Skeletal muscle cell (primary cell): Measurements from ENCODE around the gene VPS52.
"Not testable (repeated sequence)": the region's sequence is repeated elsewhere in the genome, so short reads cannot be mapped to it uniquely, and the experiment has no call there.

Experiments
- DNase-seq: peaks from one replicate; pipeline ENCODE4 v3.0.0-alpha.2; 2010; ENCODE audit warnings: low read depth
- H3K4me3 ChIP-seq: 2 replicates; pipeline ENCODE4 v1.5.1; 2011; ENCODE audit warnings: low read depth, mild to moderate bottlenecking, control low read depth, low read length, moderate library complexity

VPS52 gene

DNA sequence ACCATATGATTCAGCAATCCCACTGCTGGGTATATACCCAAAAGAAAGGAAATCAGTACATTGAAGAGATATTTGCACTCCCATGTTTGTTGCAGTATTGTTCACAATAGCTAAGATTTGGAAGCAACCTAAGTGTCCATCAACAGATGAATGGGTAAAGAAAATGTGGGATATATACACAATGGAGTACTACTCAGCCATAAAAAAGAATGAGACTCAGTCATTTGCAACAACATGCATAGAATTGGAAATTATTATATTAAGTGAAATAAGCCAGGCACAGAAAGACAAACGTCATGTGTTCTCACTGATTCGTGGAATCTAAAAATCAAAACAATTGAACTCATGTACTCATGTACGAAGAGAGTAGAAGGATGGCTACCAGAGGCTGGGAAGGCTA lies 9.2 kb downstream of the VPS52 start:
- H3K4me3 ChIP-seq, DNase-seq: not testable (repeated sequence)

DNA sequence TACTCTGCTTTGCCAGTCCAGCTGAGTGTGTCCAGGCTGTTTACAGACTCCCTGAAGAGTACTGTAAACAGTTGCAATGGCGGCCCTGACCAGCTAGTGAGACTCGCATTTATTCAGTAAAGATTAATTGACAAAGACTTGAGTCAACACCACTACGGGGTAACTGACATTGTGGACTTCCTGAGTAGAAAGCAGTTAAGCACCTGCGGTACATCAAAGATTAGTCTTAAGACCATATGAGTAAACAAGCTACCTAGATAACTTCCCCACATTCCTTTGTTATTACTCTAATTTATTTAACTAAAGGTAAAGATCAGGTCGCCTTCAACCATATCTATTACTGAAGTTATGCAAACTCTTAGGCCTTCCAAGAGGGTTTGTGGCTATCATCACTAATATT lies 12.6 kb downstream of the VPS52 start:
- H3K4me3 ChIP-seq, result no peak overlapping the region
- no peak for DNase-seq

DNA sequence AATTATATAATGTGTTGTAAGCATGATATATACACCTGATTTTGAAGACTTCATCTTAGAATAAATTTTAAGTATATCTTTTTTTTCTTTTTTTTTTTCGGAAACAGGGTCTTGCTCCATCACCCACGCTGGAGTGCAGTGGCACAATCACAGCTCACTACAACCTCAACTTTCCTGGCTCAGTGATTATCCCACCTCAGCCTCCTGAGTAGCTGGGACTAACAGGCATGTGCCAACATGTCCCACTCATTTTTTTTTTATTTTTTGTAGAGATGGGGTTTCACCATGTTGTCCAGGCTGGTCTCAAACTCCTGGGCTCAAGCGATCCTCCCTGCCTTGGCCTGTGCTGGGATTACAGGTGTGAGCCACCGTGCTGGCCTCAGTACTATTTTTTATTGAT lies 17.1 kb downstream of the VPS52 start:
- DNase-seq, result no peak
- H3K4me3 ChIP-seq, result no peak overlapping the region

DNA sequence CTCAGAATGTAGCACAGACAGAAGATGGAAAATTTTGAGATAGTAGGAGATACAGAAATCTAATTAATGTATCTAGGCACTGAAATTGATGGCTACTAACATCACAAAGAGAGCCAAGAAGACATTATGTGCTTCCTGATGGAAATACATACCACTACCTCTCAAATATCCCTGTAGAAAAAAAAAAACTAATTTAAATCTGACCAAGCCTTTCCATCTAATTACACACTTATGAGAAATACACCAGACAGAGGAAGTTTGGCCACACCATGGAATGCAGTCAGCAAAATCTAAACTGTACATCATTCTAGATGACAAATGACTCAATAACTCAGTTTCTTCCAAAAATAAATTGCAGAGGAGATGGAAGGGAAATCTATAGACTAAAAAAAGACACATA lies 18.9 kb downstream of the VPS52 start:
- DNase-seq, result no peak
- H3K4me3 ChIP-seq, result no peak overlapping the region

DNA sequence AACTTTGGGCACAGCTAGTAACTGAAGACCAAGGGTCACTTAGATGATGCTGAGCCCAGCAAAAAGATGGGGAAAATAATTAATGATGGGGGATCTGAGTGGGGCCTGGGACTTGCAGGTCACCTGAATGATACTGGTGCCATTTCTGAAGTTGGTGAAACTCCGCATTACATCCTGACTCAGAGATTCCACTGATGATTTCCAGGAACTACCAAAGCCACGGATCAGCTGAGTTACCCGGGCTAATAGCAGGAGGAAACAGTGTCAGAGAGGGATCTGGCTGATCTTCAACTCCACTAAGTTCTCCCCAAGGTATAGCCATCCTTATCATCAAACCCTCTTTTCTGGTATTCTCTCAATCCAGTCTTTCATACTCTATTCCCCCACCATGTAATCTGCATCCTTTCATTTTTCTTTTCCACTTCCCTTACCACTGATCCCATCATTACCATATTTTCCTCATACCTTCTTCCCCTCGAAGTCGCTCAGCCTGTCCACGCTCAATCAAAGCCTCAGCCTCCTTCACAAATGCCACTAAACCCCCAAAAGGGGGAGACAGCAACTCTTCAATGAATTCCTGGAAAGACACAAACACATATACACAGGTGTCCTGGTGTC lies 20.2 kb downstream of the VPS52 start:
- no peak overlapping the region for H3K4me3 ChIP-seq
- DNase-seq, result no peak

DNA sequence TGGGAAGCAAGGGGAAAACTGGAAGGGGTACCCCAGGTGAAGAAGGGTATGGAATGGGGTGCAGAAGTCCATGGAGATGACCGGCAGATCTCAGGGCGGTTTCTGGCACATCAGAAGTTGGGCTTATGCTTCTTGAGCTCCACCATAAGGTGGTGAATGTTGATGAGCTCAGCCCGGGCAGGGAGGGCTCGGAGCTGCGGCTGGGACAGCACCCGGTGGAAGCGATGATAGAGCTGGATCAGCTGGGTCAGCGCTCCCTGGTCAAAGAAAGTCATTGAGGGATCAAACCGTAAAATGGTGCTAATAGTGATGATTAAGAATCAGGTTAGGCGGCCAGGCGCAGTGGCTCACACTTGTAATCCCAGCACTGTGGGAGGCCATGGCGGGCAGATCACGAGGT lies 20.9 kb downstream of the VPS52 start:
- DNase-seq, result no peak
- H3K4me3 ChIP-seq, result no peak overlapping the region

DNA sequence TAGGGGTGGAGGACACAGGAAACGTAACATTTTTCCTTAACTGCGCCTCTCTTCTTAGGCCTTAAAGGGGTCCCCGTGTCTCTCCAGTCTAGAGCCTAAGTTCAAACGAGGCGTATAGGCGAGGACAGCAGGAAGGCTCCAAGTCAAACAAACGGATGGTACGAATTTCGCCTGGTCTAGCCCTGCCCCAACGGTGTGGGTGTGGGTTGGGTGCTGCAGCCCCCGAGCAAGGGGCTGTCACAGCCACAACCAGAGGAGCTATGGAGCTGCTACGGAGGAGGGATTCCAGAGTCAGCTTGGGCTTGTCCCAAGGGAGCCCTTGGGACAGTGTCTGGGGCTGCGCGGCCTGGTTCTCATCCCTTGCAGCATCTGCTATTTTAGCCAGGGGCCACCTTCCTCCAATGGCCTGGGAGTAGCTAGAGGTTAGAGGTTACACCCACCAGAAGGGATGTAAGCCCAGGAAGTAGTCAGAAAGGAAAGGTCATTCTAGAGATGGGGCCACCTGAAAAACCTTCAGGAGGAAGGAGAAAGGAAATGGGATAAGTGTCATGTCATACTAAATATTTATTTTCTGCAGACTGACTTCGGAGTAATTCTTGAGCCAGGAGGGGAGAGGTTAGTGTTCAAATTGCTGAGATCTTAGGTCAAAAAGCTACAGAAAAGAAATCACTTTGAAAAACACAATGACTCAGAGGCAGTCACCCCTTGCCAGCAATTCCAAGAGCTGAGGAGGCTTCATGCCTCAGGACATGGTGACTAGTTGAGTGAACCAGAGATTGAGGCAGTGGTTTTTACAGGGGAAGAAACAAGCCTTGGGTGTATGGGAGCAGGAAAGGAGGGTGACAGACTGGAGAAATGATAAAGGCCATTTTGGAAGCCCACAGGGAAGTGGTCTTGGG lies 21.7 kb downstream of the VPS52 start:
- peak overlapping the region; percentile 63 for H3K4me3 ChIP-seq
- peak; percentile 53 for DNase-seq

DNA sequence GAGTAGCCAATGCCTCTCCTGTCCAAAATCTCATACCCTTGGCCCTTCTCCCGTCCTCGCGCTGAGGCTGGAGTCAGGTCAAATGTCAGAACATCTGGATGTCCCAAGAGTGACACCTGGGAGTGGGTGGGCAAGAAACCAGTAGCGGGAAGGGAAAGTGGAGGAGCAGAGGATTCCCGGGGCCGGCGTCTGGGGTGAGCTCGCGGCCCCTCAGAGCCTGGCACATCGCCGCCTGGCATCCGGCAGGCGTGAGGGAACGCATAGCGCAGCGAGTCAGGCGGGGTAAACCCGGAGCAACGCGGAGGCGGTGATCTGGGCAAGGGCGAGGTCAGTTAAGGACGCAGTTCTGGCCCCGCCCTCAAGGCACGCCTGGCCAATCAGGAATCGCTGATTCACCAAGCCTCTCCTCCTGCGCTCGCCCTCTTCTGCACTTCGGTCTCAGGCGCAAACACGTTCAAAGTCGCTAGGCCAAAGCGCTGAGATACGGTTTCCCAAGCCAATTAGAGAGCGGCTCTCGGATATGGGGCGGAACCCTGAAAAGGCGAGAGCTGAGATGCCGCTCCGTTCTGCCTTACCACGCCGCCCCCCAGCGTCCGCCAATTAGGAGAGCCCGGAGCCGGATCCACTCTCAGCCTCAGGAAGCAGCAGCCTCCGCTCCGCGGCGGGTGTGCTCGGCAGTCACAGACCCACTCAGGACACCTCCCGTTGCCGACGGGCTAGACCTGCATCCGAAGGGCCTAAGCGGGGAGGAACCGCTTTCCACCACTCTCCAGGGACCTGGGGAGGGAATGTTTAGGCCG lies 22.5 kb downstream of the VPS52 start:
- peak overlapping the region; percentile 63 for H3K4me3 ChIP-seq
- DNase-seq, result peak; percentile 97

DNA sequence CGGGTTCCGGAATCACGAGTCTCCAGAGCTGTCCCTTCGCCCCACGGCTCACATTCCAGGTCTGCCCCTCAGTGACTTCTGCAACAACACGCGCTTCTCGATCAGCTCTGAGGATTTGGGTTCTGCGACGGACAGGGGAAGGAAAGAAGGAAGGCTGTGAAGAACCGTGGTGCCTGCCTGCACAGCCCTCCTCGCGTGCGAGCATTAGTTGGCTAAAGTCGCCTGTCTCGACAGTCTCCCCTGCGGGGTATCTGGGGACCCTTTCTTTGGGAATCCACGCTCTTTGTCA lies 23.1 kb downstream of the VPS52 start:
- peak; percentile 14 for DNase-seq

DNA sequence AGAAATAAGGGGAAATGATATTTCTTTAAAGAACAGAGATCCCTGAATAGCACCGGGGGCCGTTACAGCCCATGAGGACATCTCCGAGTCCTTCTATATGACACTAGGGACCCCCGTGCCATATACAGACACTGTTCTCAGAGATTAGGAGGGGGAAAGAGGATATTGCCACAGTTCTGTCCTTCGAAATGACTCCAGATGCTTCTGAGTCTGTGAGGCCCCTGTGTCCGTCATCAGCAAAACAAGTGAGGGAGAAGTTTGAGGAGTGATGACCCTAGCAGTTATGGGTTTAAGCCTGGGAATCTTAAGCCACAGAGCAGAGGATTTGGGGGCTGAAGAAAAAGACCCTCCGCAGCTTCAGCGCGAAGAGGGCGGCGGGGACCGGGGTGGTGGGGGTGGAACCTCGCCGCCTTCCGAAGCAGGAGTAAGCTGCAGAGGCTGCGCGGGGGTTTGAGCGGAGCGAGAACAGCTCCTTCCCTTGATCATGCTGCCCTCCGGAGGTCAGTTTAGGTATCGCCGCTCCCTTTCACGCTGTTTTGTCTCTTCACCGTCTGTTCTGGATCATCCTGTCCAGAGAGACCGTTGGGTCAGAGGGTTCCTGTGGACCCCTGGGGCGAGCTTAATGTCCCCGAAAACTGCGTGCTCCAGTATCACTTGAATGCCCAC lies 23.6 kb downstream of the VPS52 start:
- DNase-seq, result peak; percentile 50

More for the DNA sequence above, 23.1 kb downstream of the VPS52 start:
- H3K4me3 ChIP-seq, result peak overlapping the region; percentile 63

DNA sequence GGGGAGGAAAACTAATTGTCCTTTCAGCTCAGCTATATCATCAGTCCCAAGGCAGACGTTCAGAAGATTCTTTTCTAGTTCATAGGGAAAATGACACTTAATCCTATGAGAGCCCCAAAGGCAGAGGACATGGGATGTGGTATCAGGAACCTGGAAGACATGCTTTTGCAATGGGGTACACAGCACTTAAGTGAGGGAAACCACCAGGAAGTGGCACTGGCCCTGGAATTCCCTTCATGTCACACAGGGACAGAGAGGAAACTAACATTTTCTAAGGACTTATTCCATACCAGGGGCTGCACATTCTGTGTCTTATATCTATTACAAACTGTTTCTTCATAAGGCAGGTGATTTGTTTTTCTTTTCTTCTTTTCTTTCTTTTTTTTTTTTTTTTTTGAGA lies 28.2 kb downstream of the VPS52 start:
- H3K4me3 ChIP-seq, result no peak overlapping the region

More for the DNA sequence above, 23.6 kb downstream of the VPS52 start:
- H3K4me3 ChIP-seq, result peak overlapping the region; percentile 63

DNA sequence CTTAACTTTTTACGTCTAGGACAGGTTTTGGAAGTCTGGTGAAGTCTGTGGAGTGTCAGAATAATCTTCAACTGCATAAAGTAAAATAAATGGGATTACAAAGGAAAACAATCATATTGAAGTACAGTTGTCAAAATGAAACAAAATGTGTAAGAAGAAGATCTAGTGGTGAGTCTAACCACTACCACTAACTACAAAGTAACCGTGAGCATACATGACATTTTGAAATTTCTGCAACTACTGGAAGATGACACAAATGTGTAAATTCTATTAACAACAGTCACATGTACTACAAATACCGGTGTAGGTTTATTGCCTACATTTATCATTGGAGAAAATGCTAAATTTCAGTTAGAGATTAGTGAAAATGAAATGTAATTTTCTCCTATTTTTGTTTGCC lies 29.7 kb downstream of the VPS52 start:
- H3K4me3 ChIP-seq, result no peak overlapping the region
- no peak for DNase-seq

More for the DNA sequence above, 28.2 kb downstream of the VPS52 start:
- DNase-seq, result no peak

DNA sequence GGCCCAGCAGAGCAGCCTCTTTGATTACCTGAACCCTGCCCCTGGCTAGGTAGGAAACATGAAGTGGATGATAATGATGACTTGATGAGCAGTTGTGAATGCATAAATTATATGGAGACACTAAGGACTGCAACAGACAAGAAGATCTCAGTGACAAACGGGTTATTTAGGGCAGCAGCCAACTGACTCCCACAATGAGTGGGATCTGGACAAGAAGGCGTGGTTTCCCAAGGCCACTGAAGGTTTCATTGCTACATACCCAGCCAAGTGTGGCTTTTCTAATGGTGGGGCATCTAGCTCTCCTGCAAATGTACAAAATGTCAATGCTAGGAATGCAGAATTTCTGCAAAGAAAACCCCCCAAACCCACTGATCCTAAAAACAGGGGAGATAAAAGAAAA lies 33.9 kb downstream of the VPS52 start:
- no peak for DNase-seq
- no peak overlapping the region for H3K4me3 ChIP-seq

DNA sequence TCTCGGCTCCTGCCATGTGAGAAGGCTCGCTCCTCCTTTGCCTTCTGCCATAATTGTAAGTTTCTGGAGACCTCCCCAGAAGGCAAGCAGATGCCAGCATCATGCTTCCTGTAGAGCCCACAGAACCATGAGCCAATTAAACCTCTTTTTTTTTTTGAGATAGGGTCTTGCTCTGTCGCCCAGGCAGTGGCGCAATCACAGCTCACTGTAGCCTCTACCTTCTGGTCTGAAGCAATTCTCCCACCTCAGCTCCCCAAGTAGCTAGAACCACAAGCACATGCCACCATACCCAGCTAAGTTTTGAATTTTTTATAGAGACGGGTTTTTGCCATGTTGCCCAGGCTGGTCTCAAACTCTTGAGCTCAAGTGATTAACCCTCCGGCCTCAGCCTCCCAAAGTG lies 34.8 kb downstream of the VPS52 start:
- no peak for DNase-seq
- no peak overlapping the region for H3K4me3 ChIP-seq

DNA sequence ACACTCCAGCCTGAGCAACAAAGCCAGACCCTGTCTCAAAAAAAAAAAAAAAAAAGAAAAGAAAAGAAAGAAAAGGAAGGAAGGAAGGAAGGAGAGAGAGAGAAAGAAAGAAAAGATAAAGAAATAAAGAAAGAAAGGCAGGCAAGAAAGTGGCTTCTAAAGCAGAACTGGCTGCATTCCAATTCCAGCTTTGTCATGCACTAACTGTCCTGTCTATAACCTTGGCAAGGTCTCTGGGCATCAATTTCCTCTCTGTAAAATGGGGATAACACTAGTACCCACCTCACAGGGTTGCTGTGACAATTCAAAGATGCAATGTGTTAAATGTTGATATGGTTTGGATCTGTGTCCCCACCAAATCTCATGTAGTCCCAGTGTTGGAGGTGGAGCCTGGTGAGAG lies 35.3 kb downstream of the VPS52 start:
- H3K4me3 ChIP-seq, result no peak overlapping the region
- DNase-seq, result no peak

DNA sequence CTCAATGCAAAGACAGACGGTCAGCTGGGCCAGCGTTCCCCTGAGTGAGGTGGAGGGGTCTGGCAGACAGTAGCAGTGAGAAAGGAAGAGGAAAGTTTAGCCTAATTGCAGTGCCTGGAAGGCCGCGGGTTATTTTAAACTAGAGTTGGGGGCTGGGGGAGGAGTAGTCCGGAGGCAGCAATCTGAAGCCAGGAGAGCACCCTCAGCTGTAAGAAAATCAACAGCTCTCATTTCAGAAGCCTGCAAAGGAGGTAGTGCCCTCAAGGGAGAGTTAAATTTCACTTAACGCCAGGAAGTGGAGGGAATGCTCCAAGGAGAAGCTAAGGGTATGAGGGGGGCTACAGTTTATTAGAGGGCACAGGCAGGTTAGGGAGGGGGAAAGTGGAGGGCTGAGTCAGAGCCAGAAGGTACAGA lies 36.4 kb downstream of the VPS52 start:
- no peak overlapping the region for H3K4me3 ChIP-seq
- no peak for DNase-seq

DNA sequence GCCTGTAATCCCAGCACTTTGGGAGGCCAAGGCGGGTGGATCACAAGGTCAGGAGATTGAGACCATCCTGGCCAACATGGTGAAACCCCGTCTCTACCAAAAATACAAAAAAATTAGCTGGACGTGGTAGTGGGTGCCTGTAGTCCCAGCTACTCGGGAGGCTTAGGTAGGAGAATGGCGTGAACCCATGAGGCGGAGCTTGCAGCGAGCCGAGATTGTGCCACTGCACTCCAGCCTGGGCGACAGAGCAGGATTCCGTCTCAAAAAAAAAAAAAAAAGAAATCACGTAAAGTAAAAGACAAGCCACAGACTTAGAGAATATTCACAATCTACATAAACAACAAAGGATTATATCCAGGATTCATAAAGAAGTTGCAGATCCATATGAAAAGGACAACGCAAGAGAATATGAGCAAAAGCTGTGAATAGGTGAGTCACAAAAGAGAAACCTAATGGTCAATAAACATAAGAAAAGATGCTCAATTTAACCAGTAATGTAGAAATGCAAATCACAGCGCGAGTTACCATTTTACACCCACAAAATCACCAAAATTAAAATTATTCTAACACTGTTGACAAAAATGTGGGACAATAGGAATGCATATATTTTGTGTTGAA lies 45.1 kb downstream of the VPS52 start:
- DNase-seq, H3K4me3 ChIP-seq: not testable (repeated sequence)

DNA sequence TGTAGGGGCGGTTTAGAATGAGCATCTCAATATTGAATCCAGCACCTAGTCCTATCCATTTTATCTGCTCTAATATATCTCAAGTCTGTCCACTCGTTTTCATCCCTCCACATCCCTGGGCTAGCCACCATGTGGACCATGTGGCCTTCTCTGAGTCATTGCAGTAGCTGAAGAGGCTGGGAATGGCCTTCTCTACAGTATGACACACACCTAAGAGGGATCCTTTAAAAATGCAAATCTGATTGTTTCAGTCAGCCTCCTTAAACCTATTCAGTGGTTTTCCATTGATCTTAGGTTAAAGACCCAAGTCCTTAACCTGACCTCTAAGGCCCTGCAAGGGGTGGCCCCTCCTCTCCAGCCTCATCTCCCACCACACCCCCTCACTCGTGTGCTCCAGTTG lies 54.0 kb downstream of the VPS52 start:
- H3K4me3 ChIP-seq, result no peak overlapping the region
- no peak for DNase-seq

DNA sequence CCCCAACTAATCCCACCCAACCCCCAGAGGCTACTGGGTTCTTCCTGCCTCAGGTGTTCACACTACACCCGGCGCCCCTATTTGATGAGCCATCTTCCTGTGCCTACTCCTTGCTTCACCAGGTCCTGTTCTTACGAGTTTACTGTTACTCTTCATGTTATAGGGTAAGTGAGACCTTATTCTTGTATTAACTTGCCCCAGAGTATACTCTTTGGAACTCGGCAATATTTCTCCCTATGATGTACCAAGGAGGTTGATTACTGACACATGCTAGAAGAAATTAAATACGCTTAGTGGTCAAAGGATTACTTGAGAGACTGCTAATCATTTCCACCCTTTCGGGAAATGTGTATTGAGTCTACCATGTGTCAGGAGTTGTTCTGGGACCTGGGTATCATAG lies 54.4 kb downstream of the VPS52 start:
- DNase-seq, result no peak
- H3K4me3 ChIP-seq, result no peak overlapping the region
